ENCODE measurements around the gene RCVRN.

Gene RCVRN

DNA sequence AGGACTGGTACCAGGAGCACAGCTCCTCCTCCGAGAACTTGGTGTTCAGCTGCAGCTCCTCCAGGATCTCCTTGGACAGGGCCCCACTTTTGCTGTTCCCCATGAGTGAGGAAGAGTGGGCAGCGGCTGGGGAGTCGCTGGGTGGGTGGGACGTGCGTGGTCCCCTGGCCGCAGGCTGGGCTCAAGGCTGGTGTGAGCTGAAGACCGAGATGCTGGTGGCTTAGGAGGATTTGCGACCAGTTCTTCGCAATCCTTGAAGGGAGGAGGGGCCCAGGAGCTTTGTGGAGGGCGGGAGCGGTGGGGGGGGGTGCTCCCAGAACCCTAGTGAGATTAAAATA is at the start of gene RCVRN:
RCVRN (minus strand) TSS at position 194 of the 338 bp plus-strand sequence; CDS start at position 103, 91 bp downstream.
- Histone ChIP-seq H3K27me3 (ENCODE audit: control insufficient read depth, insufficient read depth, low read length) (no peaks in the 10 kb centered on the region), H3K36me3 (ENCODE audit: control insufficient read depth, insufficient read depth, low read length) (no peaks in the 10 kb centered on the region), H3K4me1 (ENCODE audit: control insufficient read depth, insufficient read depth, low read length) (0 out of 2 replicates have a peak, but pooled peaks cover under 1% of the 10 kb centered on the region), H3K27ac (ENCODE audit: low read length) (no peak within 1 kb of the TSS), H3K9me3 (ENCODE audit: control insufficient read depth, insufficient read depth, low read length) (no peaks in the 10 kb centered on the region), H3K4me3 (ENCODE audit: low read length) (no peak within 1 kb of the TSS)
- WGBS (ENCODE audit: insufficient coverage, insufficient read length) = no CpG with 5 or more reads among the region's 11 CpGs
- no peak for DNase-seq (ENCODE audit: low read depth, low spot score)

DNA sequence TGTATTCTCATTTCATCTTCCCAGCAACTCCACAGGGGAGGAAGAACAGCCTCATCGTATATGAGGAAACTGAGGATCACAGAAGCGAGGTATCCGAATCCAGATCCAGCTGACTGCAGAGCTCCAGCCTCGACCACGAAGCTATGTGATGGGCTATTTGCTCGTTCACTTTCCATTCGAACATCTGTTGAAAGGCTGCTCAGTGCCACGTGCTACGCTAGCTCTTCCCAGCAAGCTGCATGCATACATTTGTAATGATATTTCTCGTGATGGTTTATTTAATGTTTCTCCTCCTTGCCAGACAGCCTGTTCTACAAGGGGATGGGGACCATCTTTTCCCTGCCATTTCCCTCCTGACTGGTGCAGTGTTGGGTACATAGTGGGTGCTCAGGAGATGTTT is 48.4 kb upstream of the RCVRN start:
- Histone ChIP-seq H3K27ac (ENCODE audit: low read length) (no peak overlapping the region), H3K27me3 (ENCODE audit: control insufficient read depth, insufficient read depth, low read length) (no peaks in the 10 kb centered on the region), H3K4me1 (ENCODE audit: control insufficient read depth, insufficient read depth, low read length) (peaks cover 4% of the 10 kb centered on the region), H3K36me3 (ENCODE audit: control insufficient read depth, insufficient read depth, low read length) (no peaks in the 10 kb centered on the region), H3K9me3 (ENCODE audit: control insufficient read depth, insufficient read depth, low read length) (no peaks in the 10 kb centered on the region), H3K4me3 (ENCODE audit: low read length) (no peak overlapping the region)
- no peak for DNase-seq (ENCODE audit: low read depth, low spot score)
- no CpG with 5 or more reads among the region's 10 CpGs for WGBS (ENCODE audit: insufficient coverage, insufficient read length)

DNA sequence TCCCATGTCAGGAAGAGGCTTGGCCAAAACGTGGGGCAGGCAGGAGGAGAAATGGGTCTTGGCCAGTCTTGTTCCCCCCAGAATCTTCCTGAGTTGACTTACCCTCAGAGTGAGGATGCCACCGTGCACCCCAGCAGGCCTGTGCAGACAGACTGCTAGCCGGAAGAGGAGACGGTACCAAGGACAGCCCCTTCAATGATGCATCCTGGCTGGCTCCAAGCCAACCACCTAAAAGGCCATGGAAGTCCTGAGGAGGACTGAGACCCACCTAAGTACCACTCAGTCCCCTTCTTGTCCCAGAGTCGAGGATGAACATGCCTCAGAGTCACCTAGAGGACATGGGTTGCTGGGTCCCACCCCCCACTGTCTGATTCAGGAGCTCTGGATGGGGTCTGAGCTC is 46.7 kb upstream of the RCVRN start:
- Histone ChIP-seq H3K27ac (ENCODE audit: low read length) (no peak overlapping the region), H3K4me3 (ENCODE audit: low read length) (no peak overlapping the region), H3K4me1 (ENCODE audit: control insufficient read depth, insufficient read depth, low read length) (no peaks in the 10 kb centered on the region), H3K36me3 (ENCODE audit: control insufficient read depth, insufficient read depth, low read length) (no peaks in the 10 kb centered on the region), H3K9me3 (ENCODE audit: control insufficient read depth, insufficient read depth, low read length) (no peaks in the 10 kb centered on the region), H3K27me3 (ENCODE audit: control insufficient read depth, insufficient read depth, low read length) (no peaks in the 10 kb centered on the region)
- no peak for DNase-seq (ENCODE audit: low read depth, low spot score)
- WGBS (ENCODE audit: insufficient coverage, insufficient read length) = no CpG with 5 or more reads among the region's 5 CpGs

GRCh38 chr17:9948928-9949327 is 43.9 kb upstream of the RCVRN start:
- Histone ChIP-seq H3K36me3 (ENCODE audit: control insufficient read depth, insufficient read depth, low read length) (no peaks in the 10 kb centered on the region), H3K9me3 (ENCODE audit: control insufficient read depth, insufficient read depth, low read length) (no peaks in the 10 kb centered on the region), H3K27me3 (ENCODE audit: control insufficient read depth, insufficient read depth, low read length) (no peaks in the 10 kb centered on the region), H3K4me1 (ENCODE audit: control insufficient read depth, insufficient read depth, low read length) (no peaks in the 10 kb centered on the region), H3K4me3 (ENCODE audit: low read length) (no peak overlapping the region), H3K27ac (ENCODE audit: low read length) (no peak overlapping the region)
- no CpG with 5 or more reads among the region's 10 CpGs for WGBS (ENCODE audit: insufficient coverage, insufficient read length)
- DNase-seq (ENCODE audit: low read depth, low spot score) = no peak

- Histone ChIP-seq H3K4me3 (ENCODE audit: low read length) (no peak overlapping the region), H3K36me3 (ENCODE audit: control insufficient read depth, insufficient read depth, low read length) (no peaks in the 10 kb centered on the region)
Measured at GRCh38 chr17:9944704-9945103, 39.6 kb upstream of the RCVRN start.

GRCh38 chr17:9943343-9943742 is 38.3 kb upstream of the RCVRN start:
- no peaks in the 10 kb centered on the region for H3K27me3 ChIP-seq (ENCODE audit: control insufficient read depth, insufficient read depth, low read length)
- no peak overlapping the region for H3K4me3 ChIP-seq (ENCODE audit: low read length)
- no peaks in the 10 kb centered on the region for H3K9me3 ChIP-seq (ENCODE audit: control insufficient read depth, insufficient read depth, low read length)
- no peak for DNase-seq (ENCODE audit: low read depth, low spot score)
- no peak overlapping the region for H3K27ac ChIP-seq (ENCODE audit: low read length)
- no peaks in the 10 kb centered on the region; the same call in 1 of the 2 replicates for H3K4me1 ChIP-seq (ENCODE audit: control insufficient read depth, insufficient read depth, low read length)
- no CpG with 5 or more reads among the region's 9 CpGs for WGBS (ENCODE audit: insufficient coverage, insufficient read length)
- no peaks in the 10 kb centered on the region for H3K36me3 ChIP-seq (ENCODE audit: control insufficient read depth, insufficient read depth, low read length)

More at GRCh38 chr17:9944704-9945103, 39.6 kb upstream of the RCVRN start:
- DNase-seq (ENCODE audit: low read depth, low spot score) = no peak
- H3K4me1 ChIP-seq (ENCODE audit: control insufficient read depth, insufficient read depth, low read length) = no peaks in the 10 kb centered on the region; the same call in 1 of the 2 replicates
- no peaks in the 10 kb centered on the region for H3K27me3 ChIP-seq (ENCODE audit: control insufficient read depth, insufficient read depth, low read length)
- no peak overlapping the region for H3K27ac ChIP-seq (ENCODE audit: low read length)
- no CpG with 5 or more reads among the region's 7 CpGs for WGBS (ENCODE audit: insufficient coverage, insufficient read length)
- H3K9me3 ChIP-seq (ENCODE audit: control insufficient read depth, insufficient read depth, low read length) = no peaks in the 10 kb centered on the region

GRCh38 chr17:9942885-9943284 is 37.8 kb upstream of the RCVRN start:
- Histone ChIP-seq H3K27me3 (ENCODE audit: control insufficient read depth, insufficient read depth, low read length) (no peaks in the 10 kb centered on the region), H3K36me3 (ENCODE audit: control insufficient read depth, insufficient read depth, low read length) (no peaks in the 10 kb centered on the region), H3K4me3 (ENCODE audit: low read length) (no peak overlapping the region), H3K27ac (ENCODE audit: low read length) (no peak overlapping the region), H3K9me3 (ENCODE audit: control insufficient read depth, insufficient read depth, low read length) (no peaks in the 10 kb centered on the region), H3K4me1 (ENCODE audit: control insufficient read depth, insufficient read depth, low read length) (no peaks in the 10 kb centered on the region; the same call in 1 of the 2 replicates)
- DNase-seq (ENCODE audit: low read depth, low spot score) = no peak
- no CpG with 5 or more reads among the region's 13 CpGs for WGBS (ENCODE audit: insufficient coverage, insufficient read length)

DNA sequence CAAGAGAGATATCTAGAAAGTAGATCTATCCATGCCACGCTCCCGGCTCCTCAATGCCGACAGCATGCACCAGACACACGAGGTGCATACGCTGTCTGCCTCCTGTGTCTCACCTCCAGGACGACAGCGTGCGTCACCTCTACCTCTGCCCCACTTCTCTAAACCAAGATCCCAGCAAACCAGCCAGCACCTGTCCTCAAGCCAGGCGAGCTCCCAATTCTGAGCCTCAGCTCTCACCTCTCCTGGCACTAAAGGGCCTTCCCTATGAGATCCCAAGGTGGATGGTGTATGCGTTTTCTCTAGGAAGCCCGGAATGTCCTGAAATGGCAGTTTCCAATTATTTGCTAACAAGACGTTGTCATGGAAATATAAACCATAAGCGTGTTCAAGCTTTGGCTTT is 36.2 kb upstream of the RCVRN start:
- no peak overlapping the region for H3K4me3 ChIP-seq (ENCODE audit: low read length)
- H3K9me3 ChIP-seq (ENCODE audit: control insufficient read depth, insufficient read depth, low read length) = no peaks in the 10 kb centered on the region
- H3K27me3 ChIP-seq (ENCODE audit: control insufficient read depth, insufficient read depth, low read length) = no peaks in the 10 kb centered on the region
- no CpG with 5 or more reads among the region's 13 CpGs for WGBS (ENCODE audit: insufficient coverage, insufficient read length)
- H3K4me1 ChIP-seq (ENCODE audit: control insufficient read depth, insufficient read depth, low read length) = no peaks in the 10 kb centered on the region; the same call in 1 of the 2 replicates
- DNase-seq (ENCODE audit: low read depth, low spot score) = no peak
- no peaks in the 10 kb centered on the region for H3K36me3 ChIP-seq (ENCODE audit: control insufficient read depth, insufficient read depth, low read length)
- H3K27ac ChIP-seq (ENCODE audit: low read length) = no peak overlapping the region

DNA sequence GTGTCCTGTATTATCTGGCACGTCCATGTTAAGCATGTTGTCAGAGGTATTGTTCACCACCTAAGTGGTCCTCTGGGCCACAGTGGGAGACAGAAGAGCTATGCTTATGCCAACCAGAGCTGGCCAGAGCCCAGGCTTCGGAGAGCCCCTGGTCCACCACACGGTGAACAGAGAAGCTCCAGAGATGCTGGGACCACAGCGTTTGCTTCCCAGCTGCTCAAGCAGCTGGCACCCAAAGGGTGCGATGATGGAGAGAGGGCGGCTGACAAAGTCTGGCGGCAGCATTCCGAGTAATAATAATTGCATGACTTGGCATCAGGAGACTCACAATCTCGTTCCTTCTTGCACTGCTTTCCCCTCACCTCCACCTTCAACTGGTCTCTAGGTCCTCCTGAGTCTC is 35.8 kb upstream of the RCVRN start:
- Histone ChIP-seq H3K36me3 (ENCODE audit: control insufficient read depth, insufficient read depth, low read length) (no peaks in the 10 kb centered on the region), H3K4me1 (ENCODE audit: control insufficient read depth, insufficient read depth, low read length) (no peaks in the 10 kb centered on the region; the same call in 1 of the 2 replicates), H3K9me3 (ENCODE audit: control insufficient read depth, insufficient read depth, low read length) (no peaks in the 10 kb centered on the region), H3K27ac (ENCODE audit: low read length) (no peak overlapping the region), H3K27me3 (ENCODE audit: control insufficient read depth, insufficient read depth, low read length) (no peaks in the 10 kb centered on the region), H3K4me3 (ENCODE audit: low read length) (no peak overlapping the region)
- no peak for DNase-seq (ENCODE audit: low read depth, low spot score)
- no CpG with 5 or more reads among the region's 9 CpGs for WGBS (ENCODE audit: insufficient coverage, insufficient read length)

- no peak for DNase-seq (ENCODE audit: low read depth, low spot score)
- H3K9me3 ChIP-seq (ENCODE audit: control insufficient read depth, insufficient read depth, low read length) = no peaks in the 10 kb centered on the region
- H3K4me1 ChIP-seq (ENCODE audit: control insufficient read depth, insufficient read depth, low read length) = no peaks in the 10 kb centered on the region; the same call in 1 of the 2 replicates
- H3K27ac ChIP-seq (ENCODE audit: low read length) = no peak overlapping the region
- no peaks in the 10 kb centered on the region for H3K27me3 ChIP-seq (ENCODE audit: control insufficient read depth, insufficient read depth, low read length)
- no peaks in the 10 kb centered on the region for H3K36me3 ChIP-seq (ENCODE audit: control insufficient read depth, insufficient read depth, low read length)
- WGBS (ENCODE audit: insufficient coverage, insufficient read length) = no CpG with 5 or more reads among the region's 1 CpG
- H3K4me3 ChIP-seq (ENCODE audit: low read length) = no peak overlapping the region
Measured at GRCh38 chr17:9938764-9939163, 33.7 kb upstream of the RCVRN start.

DNA sequence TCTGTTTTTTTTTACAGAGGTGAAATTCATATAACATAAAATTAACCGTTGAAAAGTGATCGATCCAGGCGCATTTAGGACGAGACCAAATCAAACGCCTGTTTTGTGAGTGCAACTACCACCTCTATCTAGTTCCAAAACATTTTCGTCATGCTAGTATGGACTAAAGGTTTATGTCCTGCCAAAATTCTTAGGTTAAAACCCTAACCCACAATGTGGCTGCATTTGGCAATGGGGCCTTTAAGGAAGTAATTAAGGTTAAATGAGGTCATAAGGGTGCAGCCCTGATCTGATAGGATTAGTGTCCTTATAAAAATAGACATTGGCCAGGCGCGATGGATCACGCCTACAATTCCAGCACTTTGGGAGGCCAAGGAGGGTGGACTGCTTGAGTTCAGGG is 32.8 kb upstream of the RCVRN start:
- no peak for DNase-seq (ENCODE audit: low read depth, low spot score)
- H3K36me3 ChIP-seq (ENCODE audit: control insufficient read depth, insufficient read depth, low read length) = no peaks in the 10 kb centered on the region
- H3K27ac ChIP-seq (ENCODE audit: low read length) = no peak overlapping the region
- no peaks in the 10 kb centered on the region for H3K4me1 ChIP-seq (ENCODE audit: control insufficient read depth, insufficient read depth, low read length)
- H3K4me3 ChIP-seq (ENCODE audit: low read length) = no peak overlapping the region
- no CpG with 5 or more reads among the region's 9 CpGs for WGBS (ENCODE audit: insufficient coverage, insufficient read length)
- no peaks in the 10 kb centered on the region for H3K9me3 ChIP-seq (ENCODE audit: control insufficient read depth, insufficient read depth, low read length)
- no peaks in the 10 kb centered on the region for H3K27me3 ChIP-seq (ENCODE audit: control insufficient read depth, insufficient read depth, low read length)

All from iPS DF 6.9 (cell line).